ENCODE results near the gene ABHD10. TPM values are rescaled to one million over a fixed set of nuclear protein-coding genes. Genes with fewer than 3 reads are reported as not detected.

ABHD10 gene
- total RNA-seq (10 to 100 TPM; 14.1 to 21.6 TPM), polyA plus RNA-seq (10 to 100 TPM in 1 of 2 donors, 1 to 10 TPM in 1; 8.6 to 11.7 TPM)
- long read RNA-seq, donor 1, partial matches to known transcripts = 0 of 5 reads
- long read RNA-seq, donor 1, other reads (novel, unspliced or antisense) = 1 of 5 reads
- long read RNA-seq, donor 2, transcript ABHD10-201 (5 exons, 2,590 nt) = major isoform, 15 of 20 reads
- long read RNA-seq, donor 2, partial matches to known transcripts = 1 of 20 reads
- long read RNA-seq, donor 2, other reads (novel, unspliced or antisense) = 3 of 20 reads

- Histone ChIP-seq H3K4me1 (ENCODE audit: control insufficient read depth in 1 of 2, insufficient read depth in 2 of 2, low read length in 2 of 2) (peaks cover 0 to 3% of the 10 kb centered on the region in 2 donors), H3K27ac (ENCODE audit: low read depth in 1 of 2, low read length in 2 of 2) (peak within 1 kb of the TSS in 1 of 2 donors; percentile 83), H3K9me3 (ENCODE audit: control insufficient read depth, low read length) (no peaks in the 10 kb centered on the region), H3K27me3 (ENCODE audit: control insufficient read depth in 1 of 2, insufficient read depth in 2 of 2, low read length in 1 of 2) (no peaks in the 10 kb centered on the region), H3K36me3 (ENCODE audit: control insufficient read depth in 1 of 2, insufficient read depth in 2 of 2, low read length in 1 of 2) (no peaks in the 10 kb centered on the region), H3K4me3 (ENCODE audit: low read length in 2 of 2) (peak within 1 kb of the TSS; percentile 80 to 88)
- ATAC-seq (ENCODE audit: low FRiP score) (peak; percentile 97), DNase-seq (peak; percentile 99 to 100)
- 1% methylated on average over 61 of the region's 61 CpGs for WGBS, 2 donors
- intact Hi-C loops (cut with DNase I) = no loop called here
Observed at GRCh38 chr3:111978583-111979433, at the start of gene ABHD10. ABHD10 (plus strand) TSS chr3:111979026; CDS start chr3:111979062, 36 bp downstream.

- ATAC-seq (ENCODE audit: low FRiP score) (no peak), DNase-seq (no peak)
- WGBS, 2 donors = 67 to 73% methylated on average over 2 of the region's 2 CpGs
- intact Hi-C loops (cut with DNase I) = no loop called here
- Histone ChIP-seq H3K36me3 (ENCODE audit: control insufficient read depth in 1 of 2, insufficient read depth in 2 of 2, low read length in 1 of 2) (no peaks in the 10 kb centered on the region), H3K4me3 (ENCODE audit: low read length in 2 of 2) (no peak overlapping the region), H3K9me3 (ENCODE audit: control insufficient read depth, low read length) (no peaks in the 10 kb centered on the region), H3K27me3 (ENCODE audit: control insufficient read depth in 1 of 2, insufficient read depth in 2 of 2, low read length in 1 of 2) (no peaks in the 10 kb centered on the region), H3K27ac (ENCODE audit: low read depth in 1 of 2, low read length in 2 of 2) (no peak overlapping the region), H3K4me1 (ENCODE audit: control insufficient read depth in 1 of 2, insufficient read depth in 2 of 2, low read length in 2 of 2) (peaks cover 2 to 4% of the 10 kb centered on the region in 2 donors)
Observed at GRCh38 chr3:111929484-111929883, 49.3 kb upstream of the ABHD10 start.

DNA sequence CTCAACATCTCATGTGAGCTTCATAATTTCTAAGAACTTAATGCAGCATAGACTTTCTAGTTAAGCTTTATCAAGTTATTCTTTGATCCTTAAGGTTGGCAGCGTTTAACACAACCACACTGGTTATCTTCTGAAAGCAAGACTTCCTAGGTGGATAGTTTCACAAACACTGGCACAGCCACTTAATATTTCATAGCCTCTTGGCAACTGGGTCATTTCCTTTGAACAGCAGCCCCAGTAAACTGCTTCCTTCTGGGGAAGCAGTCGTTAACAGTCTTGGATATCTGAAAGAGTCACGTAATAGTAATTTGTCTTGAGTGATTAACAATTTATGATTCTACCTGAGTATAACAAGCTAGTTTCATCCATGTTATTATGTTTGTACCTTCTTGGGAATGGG is 45.9 kb upstream of the ABHD10 start:
- Histone ChIP-seq H3K27ac (ENCODE audit: low read depth in 1 of 2, low read length in 2 of 2) (no peak overlapping the region), H3K4me3 (ENCODE audit: low read length in 2 of 2) (no peak overlapping the region), H3K4me1 (ENCODE audit: control insufficient read depth in 1 of 2, insufficient read depth in 2 of 2, low read length in 2 of 2) (peaks cover 2% of the 10 kb centered on the region in 2 donors), H3K9me3 (ENCODE audit: control insufficient read depth, low read length) (no peaks in the 10 kb centered on the region), H3K36me3 (ENCODE audit: control insufficient read depth in 1 of 2, insufficient read depth in 2 of 2, low read length in 1 of 2) (no peaks in the 10 kb centered on the region), H3K27me3 (ENCODE audit: control insufficient read depth in 1 of 2, insufficient read depth in 2 of 2, low read length in 1 of 2) (no peaks in the 10 kb centered on the region)
- intact Hi-C loops (cut with DNase I) = loop anchor here in 1 of 2 donors (10.0 kb wide), 1 partner anchor 1348 kb away; no protein-coding TSS in a partner anchor
- no peak for ATAC-seq (ENCODE audit: low FRiP score)
- WGBS, 2 donors = 13 to 14% methylated on average over 3 of the region's 3 CpGs
- no peak for DNase-seq

DNA sequence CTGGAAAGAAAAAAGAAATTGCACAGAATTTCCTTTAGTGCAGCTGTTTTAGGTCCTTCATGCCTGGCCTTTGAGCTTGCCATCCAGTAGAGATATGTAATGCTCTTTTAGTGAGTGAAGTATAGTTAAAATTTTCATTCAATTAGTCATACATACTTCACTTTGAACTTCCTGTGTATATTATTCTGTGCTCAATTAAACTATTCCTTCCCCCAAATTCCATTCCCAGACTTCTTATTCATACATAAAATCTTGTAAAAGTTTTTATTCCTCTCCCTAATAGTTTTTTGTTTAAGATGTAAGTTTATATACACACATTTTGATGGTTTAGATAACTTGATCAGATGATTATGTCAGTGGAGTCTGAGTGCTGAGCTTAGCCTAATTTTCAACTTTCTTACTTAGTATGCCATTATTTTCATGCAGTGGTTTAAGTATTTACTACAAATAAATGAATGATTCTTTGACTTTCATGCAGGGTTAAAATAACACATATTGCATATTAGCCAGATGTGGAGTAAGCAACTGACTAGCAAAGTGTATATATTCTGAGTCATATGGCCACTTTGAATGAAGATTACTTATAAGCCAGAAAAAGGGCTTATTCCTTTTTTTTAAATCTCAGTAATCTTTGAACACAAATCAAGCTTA is 42.5 kb upstream of the ABHD10 start:
- ATAC-seq (ENCODE audit: low FRiP score) (no peak), DNase-seq (no peak)
- no peak overlapping the region for H3K27ac ChIP-seq (ENCODE audit: low read depth in 1 of 2, low read length in 2 of 2)
- peaks cover 3 to 4% of the 10 kb centered on the region in 2 donors for H3K36me3 ChIP-seq (ENCODE audit: control insufficient read depth in 1 of 2, insufficient read depth in 2 of 2, low read length in 1 of 2)
- no peaks in the 10 kb centered on the region for H3K27me3 ChIP-seq (ENCODE audit: control insufficient read depth in 1 of 2, insufficient read depth in 2 of 2, low read length in 1 of 2)
- intact Hi-C loops (cut with DNase I) = loop anchor here in 1 of 2 donors (10.0 kb wide), 1 partner anchor 1352 kb away; no protein-coding TSS in a partner anchor
- H3K4me1 ChIP-seq (ENCODE audit: control insufficient read depth in 1 of 2, insufficient read depth in 2 of 2, low read length in 2 of 2) = peaks cover 2% of the 10 kb centered on the region in 2 donors
- H3K4me3 ChIP-seq (ENCODE audit: low read length in 2 of 2) = no peak overlapping the region
- H3K9me3 ChIP-seq (ENCODE audit: control insufficient read depth, low read length) = no peaks in the 10 kb centered on the region

DNA sequence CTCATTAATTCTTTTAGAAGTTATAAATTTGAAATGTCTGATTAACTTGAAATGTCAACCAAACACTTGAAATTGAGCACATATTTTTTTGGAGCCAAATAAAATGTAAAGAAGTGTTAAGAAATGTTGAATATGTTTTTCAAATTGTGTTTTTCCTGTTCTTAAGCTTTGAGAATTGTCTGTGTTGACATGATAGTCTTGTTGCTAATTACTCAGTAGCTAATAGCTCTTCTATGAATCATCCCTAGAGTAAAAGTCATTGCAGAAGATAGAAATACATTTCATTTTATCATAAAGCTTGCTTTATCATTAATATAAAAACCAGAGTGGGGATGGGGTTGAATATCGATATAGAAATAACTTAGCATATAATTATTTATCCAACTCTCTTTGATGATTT is 41.9 kb upstream of the ABHD10 start:
- intact Hi-C loops (cut with DNase I) = loop anchor here in 1 of 2 donors (10.0 kb wide), 1 partner anchor 1352 kb away; no protein-coding TSS in a partner anchor
- no peak overlapping the region for H3K27ac ChIP-seq (ENCODE audit: low read depth in 1 of 2, low read length in 2 of 2)
- ATAC-seq (ENCODE audit: low FRiP score) (no peak), DNase-seq (no peak)
- peaks cover 4 to 6% of the 10 kb centered on the region in 2 donors for H3K36me3 ChIP-seq (ENCODE audit: control insufficient read depth in 1 of 2, insufficient read depth in 2 of 2, low read length in 1 of 2)
- H3K9me3 ChIP-seq (ENCODE audit: control insufficient read depth, low read length) = no peaks in the 10 kb centered on the region
- 88 to 90% methylated on average over 1 of the region's 1 CpG for WGBS, 2 donors
- no peak overlapping the region for H3K4me3 ChIP-seq (ENCODE audit: low read length in 2 of 2)
- no peaks in the 10 kb centered on the region for H3K27me3 ChIP-seq (ENCODE audit: control insufficient read depth in 1 of 2, insufficient read depth in 2 of 2, low read length in 1 of 2)
- peaks cover 2% of the 10 kb centered on the region in 2 donors for H3K4me1 ChIP-seq (ENCODE audit: control insufficient read depth in 1 of 2, insufficient read depth in 2 of 2, low read length in 2 of 2)

DNA sequence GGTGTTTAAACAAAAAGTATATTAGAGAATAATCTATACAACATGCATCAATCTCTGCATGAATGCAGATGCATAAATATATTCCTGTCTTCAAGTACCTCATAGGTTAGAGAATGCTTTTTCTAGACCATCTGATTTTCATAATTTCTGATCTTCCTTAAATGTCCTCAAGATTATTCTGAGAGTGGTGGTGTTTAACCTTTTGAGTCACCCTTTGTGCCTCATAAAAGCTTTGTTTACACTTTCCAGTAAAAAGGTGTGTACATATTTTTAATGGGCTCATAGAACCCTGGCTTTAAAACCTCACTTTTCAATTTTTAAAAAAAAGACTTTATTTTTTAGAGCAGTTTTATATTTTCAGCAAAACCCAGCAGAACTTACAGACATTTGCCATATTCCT is 41.0 kb upstream of the ABHD10 start:
- Histone ChIP-seq H3K27me3 (ENCODE audit: control insufficient read depth in 1 of 2, insufficient read depth in 2 of 2, low read length in 1 of 2) (no peaks in the 10 kb centered on the region), H3K36me3 (ENCODE audit: control insufficient read depth in 1 of 2, insufficient read depth in 2 of 2, low read length in 1 of 2) (peaks cover 5 to 6% of the 10 kb centered on the region in 2 donors), H3K4me1 (ENCODE audit: control insufficient read depth in 1 of 2, insufficient read depth in 2 of 2, low read length in 2 of 2) (no peaks in the 10 kb centered on the region), H3K27ac (ENCODE audit: low read depth in 1 of 2, low read length in 2 of 2) (no peak overlapping the region), H3K4me3 (ENCODE audit: low read length in 2 of 2) (no peak overlapping the region), H3K9me3 (ENCODE audit: control insufficient read depth, low read length) (no peaks in the 10 kb centered on the region)
- DNase-seq (no peak), ATAC-seq (ENCODE audit: low FRiP score) (no peak)
- intact Hi-C loops (cut with DNase I) = loop anchor here in 1 of 2 donors (10.0 kb wide), 1 partner anchor 1353 kb away; no protein-coding TSS in a partner anchor

DNA sequence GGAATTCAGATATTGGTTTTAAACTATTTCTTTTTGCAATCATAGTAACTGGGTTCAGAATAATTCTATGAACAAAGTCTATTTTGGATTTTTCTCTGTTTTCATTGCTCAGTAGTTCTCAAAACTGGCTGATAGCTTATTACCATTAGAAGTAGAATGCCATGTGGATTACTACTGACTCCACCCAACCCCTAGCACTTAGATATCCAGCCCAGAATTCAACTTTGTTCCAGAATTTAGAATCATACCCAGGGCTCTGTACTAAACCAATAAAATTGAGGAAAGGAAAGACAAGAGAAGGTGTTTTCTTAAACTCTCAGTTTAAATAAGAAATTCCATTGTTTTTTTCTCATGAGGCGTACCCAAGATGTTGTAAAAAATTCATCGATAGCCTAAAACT is 39.0 kb upstream of the ABHD10 start:
- H3K27ac ChIP-seq (ENCODE audit: low read depth in 1 of 2, low read length in 2 of 2) = no peak overlapping the region
- ATAC-seq (ENCODE audit: low FRiP score) (no peak), DNase-seq (no peak)
- no peak overlapping the region for H3K4me3 ChIP-seq (ENCODE audit: low read length in 2 of 2)
- peaks cover 5 to 6% of the 10 kb centered on the region in 2 donors for H3K36me3 ChIP-seq (ENCODE audit: control insufficient read depth in 1 of 2, insufficient read depth in 2 of 2, low read length in 1 of 2)
- intact Hi-C loops (cut with DNase I) = loop anchor here in 1 of 2 donors (10.0 kb wide), 1 partner anchor 1355 kb away; no protein-coding TSS in a partner anchor
- H3K4me1 ChIP-seq (ENCODE audit: control insufficient read depth in 1 of 2, insufficient read depth in 2 of 2, low read length in 2 of 2) = no peaks in the 10 kb centered on the region
- H3K27me3 ChIP-seq (ENCODE audit: control insufficient read depth in 1 of 2, insufficient read depth in 2 of 2, low read length in 1 of 2) = no peaks in the 10 kb centered on the region
- no peaks in the 10 kb centered on the region for H3K9me3 ChIP-seq (ENCODE audit: control insufficient read depth, low read length)
- 79 to 96% methylated on average over 2 of the region's 2 CpGs for WGBS, 2 donors

GRCh38 chr3:111943533-111943932 is 35.3 kb upstream of the ABHD10 start:
- H3K36me3 ChIP-seq (ENCODE audit: control insufficient read depth in 1 of 2, insufficient read depth in 2 of 2, low read length in 1 of 2) = peaks cover 5 to 6% of the 10 kb centered on the region in 2 donors
- 86 to 90% methylated on average over 2 of the region's 2 CpGs for WGBS, 2 donors

More at GRCh38 chr3:111943533-111943932, 35.3 kb upstream of the ABHD10 start:
- intact Hi-C loops (cut with DNase I) = no loop called here
- Histone ChIP-seq H3K27ac (ENCODE audit: low read depth in 1 of 2, low read length in 2 of 2) (no peak overlapping the region), H3K4me3 (ENCODE audit: low read length in 2 of 2) (no peak overlapping the region), H3K27me3 (ENCODE audit: control insufficient read depth in 1 of 2, insufficient read depth in 2 of 2, low read length in 1 of 2) (no peaks in the 10 kb centered on the region), H3K4me1 (ENCODE audit: control insufficient read depth in 1 of 2, insufficient read depth in 2 of 2, low read length in 2 of 2) (no peaks in the 10 kb centered on the region), H3K9me3 (ENCODE audit: control insufficient read depth, low read length) (no peaks in the 10 kb centered on the region)
- DNase-seq = no peak
- ATAC-seq (ENCODE audit: low FRiP score) = no peak
